Adipocyte (in vitro differentiated cells): ENCODE measurements around the gene ITPR3.

Source experiments
- DNase-seq: peaks from one replicate; pipeline ENCODE4 v3.0.0-alpha.2; 2015; ENCODE audit warnings: low read depth
- H3K27me3 ChIP-seq: replicated peaks from 2 replicates; pipeline ENCODE4 v1.7.0; 2013; ENCODE audit warnings: mild to moderate bottlenecking, low read length, moderate library complexity; ENCODE audit not compliant: control insufficient read depth, insufficient read depth
- H3K36me3 ChIP-seq: 2 replicates; pipeline ENCODE4 v1.7.0; 2013; ENCODE audit warnings: low read length, mild to moderate bottlenecking, moderate library complexity; ENCODE audit not compliant: control insufficient read depth, insufficient read depth, severe bottlenecking
- H3K4me1 ChIP-seq: 2 replicates; pipeline ENCODE4 v1.7.0; 2013; ENCODE audit warnings: mild to moderate bottlenecking, low read length, moderate library complexity; ENCODE audit not compliant: control insufficient read depth, insufficient read depth
- H3K4me3 ChIP-seq: 2 replicates; pipeline ENCODE4 v1.7.0; 2013; ENCODE audit warnings: mild to moderate bottlenecking, low read length, moderate library complexity
- H3K9ac ChIP-seq: 2 replicates; pipeline ENCODE4 v1.7.0; 2013; ENCODE audit warnings: mild to moderate bottlenecking, low read length, moderate library complexity
- H3K9me3 ChIP-seq: 2 replicates; pipeline ENCODE4 v1.7.0; 2013; ENCODE audit warnings: mild to moderate bottlenecking, low read length, moderate library complexity; ENCODE audit not compliant: control insufficient read depth

The ITPR3 gene

DNA sequence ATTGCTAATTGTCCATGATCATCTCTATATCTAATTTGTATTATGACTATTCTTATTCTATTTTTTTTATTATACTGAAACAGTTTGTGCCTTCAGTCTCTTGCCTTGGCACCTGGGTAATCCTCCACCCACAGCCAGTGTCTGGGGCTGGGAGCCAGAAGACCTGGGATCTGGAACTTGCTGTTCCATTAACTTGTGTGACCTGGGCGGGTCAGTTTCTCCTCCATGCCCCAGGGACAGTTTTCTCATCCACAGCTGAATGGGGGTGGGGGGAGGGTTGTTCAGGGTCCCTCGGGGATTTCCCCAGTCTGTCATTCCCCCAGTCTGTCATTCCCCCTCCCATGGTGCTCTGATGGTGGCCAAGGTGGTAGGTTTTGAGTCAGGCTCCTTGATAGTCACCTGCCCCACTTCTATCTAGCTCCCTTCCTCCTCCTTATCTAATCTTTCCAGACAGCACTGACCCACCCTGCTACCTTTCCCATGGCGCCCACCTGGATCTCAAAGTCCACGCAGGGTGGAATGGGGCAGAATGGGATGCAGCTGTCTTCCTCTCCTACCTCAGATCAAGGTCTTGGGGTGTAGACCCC is 10.9 kb downstream of the ITPR3 start:
- H3K9me3 ChIP-seq: no peaks in the 10 kb centered on the region
- DNase-seq: no peak
- H3K27me3 ChIP-seq: no peaks in the 10 kb centered on the region
- H3K36me3 ChIP-seq: peaks cover 4% of the 10 kb centered on the region
- H3K9ac ChIP-seq: no peak overlapping the region
- no peak overlapping the region for H3K4me3 ChIP-seq
- H3K4me1 ChIP-seq: peaks cover 29% of the 10 kb centered on the region

DNA sequence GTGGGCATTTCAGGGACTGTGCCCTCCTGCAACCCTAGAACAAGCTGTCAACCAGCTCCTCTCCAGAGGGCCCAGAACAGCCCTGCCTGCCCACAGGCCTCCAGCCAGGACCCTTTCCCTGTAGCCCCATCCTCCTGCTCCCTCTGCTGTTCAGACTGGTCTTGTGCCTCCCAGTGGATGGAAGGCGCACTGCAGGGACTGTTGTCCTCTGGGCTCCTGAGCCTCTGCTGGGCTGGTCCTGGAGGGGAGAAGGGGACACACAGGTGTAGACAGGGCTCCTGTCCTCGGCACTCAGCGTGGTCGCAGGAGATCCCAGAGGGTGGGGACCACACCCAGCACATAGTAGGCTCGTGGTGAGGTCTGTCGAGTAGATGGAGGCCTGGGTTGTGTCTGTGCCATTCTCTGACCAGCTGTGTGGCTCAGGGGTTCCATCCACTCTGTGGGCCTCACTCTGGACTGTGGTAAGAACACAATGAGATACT is 11.5 kb downstream of the ITPR3 start:
- peak overlapping the region; percentile 72 for H3K4me3 ChIP-seq
- no peaks in the 10 kb centered on the region for H3K27me3 ChIP-seq
- peaks cover 29% of the 10 kb centered on the region for H3K4me1 ChIP-seq
- DNase-seq: peak; percentile 56
- H3K9me3 ChIP-seq: no peaks in the 10 kb centered on the region
- no peaks in the 10 kb centered on the region for H3K36me3 ChIP-seq
- H3K9ac ChIP-seq: peak overlapping the region; percentile 37

- peak overlapping the region; percentile 72 for H3K4me3 ChIP-seq
- H3K9ac ChIP-seq: peak overlapping the region; percentile 37
- no peaks in the 10 kb centered on the region for H3K36me3 ChIP-seq
- no peaks in the 10 kb centered on the region for H3K9me3 ChIP-seq
- peaks cover 26% of the 10 kb centered on the region for H3K4me1 ChIP-seq
- DNase-seq: no peak
- H3K27me3 ChIP-seq: no peaks in the 10 kb centered on the region
Observed at GRCh38 chr6:33633084-33633461, 12.0 kb downstream of the ITPR3 start.

GRCh38 chr6:33633462-33634158 is 12.5 kb downstream of the ITPR3 start:
- peak overlapping the region; percentile 39 for H3K9ac ChIP-seq
- H3K36me3 ChIP-seq: no peaks in the 10 kb centered on the region
- no peaks in the 10 kb centered on the region for H3K27me3 ChIP-seq
- H3K9me3 ChIP-seq: no peaks in the 10 kb centered on the region
- peaks cover 21% of the 10 kb centered on the region for H3K4me1 ChIP-seq
- peak; percentile 89 for DNase-seq
- H3K4me3 ChIP-seq: peak overlapping the region; percentile 78

DNA sequence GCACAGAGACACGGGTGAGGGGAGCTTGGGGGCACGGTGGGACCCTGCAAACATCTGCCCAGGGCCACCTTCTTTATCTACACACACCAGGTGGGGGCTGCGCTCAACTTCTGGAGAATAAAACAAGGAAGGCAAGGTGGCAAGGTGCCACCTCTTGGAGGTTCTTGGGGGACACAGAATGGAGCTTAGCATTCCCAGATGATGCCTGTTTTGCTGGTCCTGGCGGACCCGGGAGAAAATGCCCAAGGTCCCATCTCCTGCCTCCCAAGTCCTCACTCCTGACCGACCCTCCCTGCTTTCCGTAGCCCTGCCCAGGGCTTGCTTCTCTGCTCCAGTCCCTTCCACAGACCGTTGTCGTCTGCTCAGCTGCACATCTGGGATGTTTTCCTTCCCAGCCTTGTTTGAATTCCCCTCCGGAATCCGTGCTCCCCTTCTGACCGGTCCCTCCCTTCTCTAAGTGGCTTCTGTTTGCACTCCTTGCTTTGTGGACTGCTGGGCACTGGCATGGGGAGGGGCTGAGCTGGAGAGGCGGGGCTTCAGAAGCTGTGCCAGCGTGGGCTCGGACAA is 13.1 kb downstream of the ITPR3 start:
- H3K4me1 ChIP-seq: peaks cover 21% of the 10 kb centered on the region
- peak overlapping the region; percentile 78 for H3K4me3 ChIP-seq
- H3K9me3 ChIP-seq: no peaks in the 10 kb centered on the region
- DNase-seq: peak; percentile 33
- H3K27me3 ChIP-seq: no peaks in the 10 kb centered on the region
- H3K9ac ChIP-seq: peak overlapping the region; percentile 39
- H3K36me3 ChIP-seq: no peaks in the 10 kb centered on the region

GRCh38 chr6:33634946-33635345 is 13.8 kb downstream of the ITPR3 start:
- Histone ChIP-seq H3K36me3 (no peaks in the 10 kb centered on the region), H3K4me3 (no peak overlapping the region), H3K4me1 (peaks cover 21% of the 10 kb centered on the region), H3K9me3 (no peaks in the 10 kb centered on the region), H3K27me3 (no peaks in the 10 kb centered on the region), H3K9ac (no peak overlapping the region)
- DNase-seq: no peak

DNA sequence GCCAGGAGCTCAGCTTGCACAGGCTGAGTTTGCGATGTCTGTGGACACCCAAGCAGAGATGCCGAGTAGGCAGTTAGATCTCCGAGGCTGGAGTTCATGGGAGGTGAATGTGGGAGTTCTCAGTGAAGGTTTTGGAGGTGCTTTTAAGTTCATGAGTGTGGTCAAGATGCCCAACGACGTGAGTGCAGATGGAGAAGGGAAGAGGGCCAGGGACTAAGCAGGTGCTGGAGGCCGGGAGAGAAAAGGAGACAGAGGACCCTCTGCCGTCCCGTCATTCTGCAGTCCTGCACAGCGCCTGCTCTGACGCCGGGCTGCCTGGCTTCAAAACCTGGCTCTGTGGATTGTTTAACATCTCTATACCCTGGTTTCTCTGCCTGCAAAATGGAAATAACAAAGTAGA is 15.5 kb downstream of the ITPR3 start:
- Histone ChIP-seq H3K27me3 (no peaks in the 10 kb centered on the region), H3K9me3 (no peaks in the 10 kb centered on the region)

DNA sequence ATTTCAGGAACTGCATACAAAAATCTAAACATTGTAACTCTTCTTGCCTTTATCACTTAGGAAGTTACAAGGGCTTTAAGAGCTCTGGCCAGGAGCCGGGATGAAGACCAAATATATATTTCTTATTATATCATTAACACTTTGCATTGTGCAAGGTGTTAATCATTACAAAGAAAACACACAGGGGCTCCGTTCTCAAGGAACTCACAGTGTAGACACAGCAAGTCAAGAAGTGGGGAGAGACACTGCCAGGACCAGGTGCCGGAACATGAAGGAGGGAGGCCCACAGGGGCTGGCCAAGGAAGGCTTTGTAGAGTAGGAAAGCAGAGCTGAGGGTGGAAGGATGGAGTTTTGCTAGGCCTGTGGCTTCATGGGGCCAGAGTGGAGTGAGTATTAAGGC is 17.4 kb downstream of the ITPR3 start:
- Histone ChIP-seq H3K36me3 (no peaks in the 10 kb centered on the region), H3K27me3 (no peaks in the 10 kb centered on the region), H3K9ac (no peak overlapping the region), H3K9me3 (no peaks in the 10 kb centered on the region), H3K4me3 (no peak overlapping the region), H3K4me1 (peaks cover 4% of the 10 kb centered on the region)
- no peak for DNase-seq

More for the DNA sequence above, 15.5 kb downstream of the ITPR3 start:
- H3K9ac ChIP-seq: no peak overlapping the region
- DNase-seq: no peak
- no peak overlapping the region for H3K4me3 ChIP-seq
- H3K36me3 ChIP-seq: no peaks in the 10 kb centered on the region
- peaks cover 17% of the 10 kb centered on the region for H3K4me1 ChIP-seq

GRCh38 chr6:33639559-33639958 is 18.4 kb downstream of the ITPR3 start:
- no peak for DNase-seq
- Histone ChIP-seq H3K9me3 (no peaks in the 10 kb centered on the region), H3K36me3 (no peaks in the 10 kb centered on the region), H3K4me3 (no peak overlapping the region), H3K4me1 (no peaks in the 10 kb centered on the region), H3K9ac (no peak overlapping the region), H3K27me3 (no peaks in the 10 kb centered on the region)

DNA sequence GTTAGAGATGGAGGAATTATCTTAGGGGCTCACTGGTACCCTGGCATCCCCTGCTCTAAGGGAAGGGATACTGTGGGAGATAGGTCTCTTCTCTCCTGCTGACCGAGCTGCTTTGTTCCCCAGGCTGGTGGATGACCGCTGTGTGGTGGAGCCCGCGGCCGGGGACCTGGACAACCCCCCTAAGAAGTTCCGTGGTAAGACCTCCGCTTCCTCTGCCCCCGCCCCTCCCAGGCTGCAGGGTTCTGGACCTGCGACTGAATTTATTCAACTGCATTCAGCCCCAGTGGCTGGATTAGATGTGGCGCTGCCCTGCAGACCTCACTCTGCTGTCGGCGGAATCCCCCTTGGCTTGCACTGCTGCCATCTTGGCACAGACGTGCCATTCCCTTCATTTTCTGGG is 19.2 kb downstream of the ITPR3 start:
- H3K9me3 ChIP-seq: no peaks in the 10 kb centered on the region
- DNase-seq: no peak
- no peak overlapping the region for H3K4me3 ChIP-seq
- H3K27me3 ChIP-seq: no peaks in the 10 kb centered on the region
- H3K36me3 ChIP-seq: no peaks in the 10 kb centered on the region
- no peak overlapping the region for H3K9ac ChIP-seq
- no peaks in the 10 kb centered on the region for H3K4me1 ChIP-seq

GRCh38 chr6:33641144-33641543 is 20.0 kb downstream of the ITPR3 start:
- Histone ChIP-seq H3K36me3 (no peaks in the 10 kb centered on the region), H3K9ac (no peak overlapping the region), H3K9me3 (no peaks in the 10 kb centered on the region), H3K27me3 (no peaks in the 10 kb centered on the region), H3K4me1 (no peaks in the 10 kb centered on the region), H3K4me3 (no peak overlapping the region)
- DNase-seq: no peak
